Inflammatory macrophage treated with lipopolysaccharide for 1 hour (primary cell): Measurements from ENCODE around the gene GAB3.
A peak's percentile ranks its signal among the peaks of the same experiment; 100 is the strongest.

ENCODE experiments used
- DNase-seq, 2 donors: peaks; one replicate each; pipeline ENCODE4 v3.0.0-alpha.2; 2020 to 2022

Gene GAB3, protein sequence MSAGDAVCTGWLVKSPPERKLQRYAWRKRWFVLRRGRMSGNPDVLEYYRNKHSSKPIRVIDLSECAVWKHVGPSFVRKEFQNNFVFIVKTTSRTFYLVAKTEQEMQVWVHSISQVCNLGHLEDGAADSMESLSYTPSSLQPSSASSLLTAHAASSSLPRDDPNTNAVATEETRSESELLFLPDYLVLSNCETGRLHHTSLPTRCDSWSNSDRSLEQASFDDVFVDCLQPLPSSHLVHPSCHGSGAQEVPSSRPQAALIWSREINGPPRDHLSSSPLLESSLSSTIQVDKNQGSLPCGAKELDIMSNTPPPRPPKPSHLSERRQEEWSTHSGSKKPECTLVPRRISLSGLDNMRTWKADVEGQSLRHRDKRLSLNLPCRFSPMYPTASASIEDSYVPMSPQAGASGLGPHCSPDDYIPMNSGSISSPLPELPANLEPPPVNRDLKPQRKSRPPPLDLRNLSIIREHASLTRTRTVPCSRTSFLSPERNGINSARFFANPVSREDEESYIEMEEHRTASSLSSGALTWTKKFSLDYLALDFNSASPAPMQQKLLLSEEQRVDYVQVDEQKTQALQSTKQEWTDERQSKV

DNA sequence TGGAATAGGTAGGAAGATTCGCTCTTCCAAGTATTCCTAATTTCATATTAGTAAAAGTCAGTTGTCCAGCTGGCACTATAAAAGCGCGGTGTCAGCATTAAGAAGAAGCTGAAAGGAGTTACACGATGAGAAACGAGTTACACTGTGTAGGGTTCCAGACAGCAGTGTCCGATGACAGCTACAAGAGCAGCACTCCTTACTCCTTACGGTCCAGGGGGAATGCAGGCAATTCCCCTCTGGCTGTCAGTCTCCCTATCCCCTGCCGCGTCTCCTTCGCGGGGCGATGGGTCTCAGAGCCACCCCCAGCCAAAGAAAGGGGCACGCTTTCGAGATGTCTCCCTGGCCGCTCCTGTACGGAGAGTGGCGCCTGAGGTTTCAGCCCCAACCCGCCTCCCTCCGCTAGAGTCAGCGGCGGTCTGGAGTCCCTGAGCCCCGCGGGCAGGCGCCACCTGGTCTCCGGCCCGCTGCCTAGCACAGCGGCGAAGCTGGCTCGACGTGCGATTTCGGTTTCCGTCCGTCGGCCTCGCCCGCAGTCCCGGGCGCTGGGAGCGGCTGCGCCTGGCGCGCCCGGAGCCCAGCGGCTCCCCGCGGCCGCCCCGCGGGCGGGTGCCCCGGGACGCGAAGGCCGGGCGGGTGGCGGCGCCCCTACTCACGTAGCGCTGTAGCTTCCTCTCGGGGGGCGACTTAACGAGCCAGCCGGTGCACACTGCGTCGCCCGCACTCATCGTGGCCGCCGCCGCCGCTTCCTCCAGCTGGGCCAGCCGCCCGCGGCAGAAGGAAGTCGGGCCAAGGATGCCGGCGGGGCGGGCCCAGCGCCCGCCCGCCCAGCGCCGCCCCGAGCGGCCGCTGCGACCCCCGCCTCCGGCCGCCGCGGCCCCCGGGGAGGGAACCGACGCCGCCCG lies at the start of gene GAB3:
Gene GAB3 (minus strand): TSS at position 777 of the 902 bp plus-strand sequence. CDS start 52 bp downstream, at position 725.
- peak in 1 of 2 donors; percentile 27 for DNase-seq

DNA sequence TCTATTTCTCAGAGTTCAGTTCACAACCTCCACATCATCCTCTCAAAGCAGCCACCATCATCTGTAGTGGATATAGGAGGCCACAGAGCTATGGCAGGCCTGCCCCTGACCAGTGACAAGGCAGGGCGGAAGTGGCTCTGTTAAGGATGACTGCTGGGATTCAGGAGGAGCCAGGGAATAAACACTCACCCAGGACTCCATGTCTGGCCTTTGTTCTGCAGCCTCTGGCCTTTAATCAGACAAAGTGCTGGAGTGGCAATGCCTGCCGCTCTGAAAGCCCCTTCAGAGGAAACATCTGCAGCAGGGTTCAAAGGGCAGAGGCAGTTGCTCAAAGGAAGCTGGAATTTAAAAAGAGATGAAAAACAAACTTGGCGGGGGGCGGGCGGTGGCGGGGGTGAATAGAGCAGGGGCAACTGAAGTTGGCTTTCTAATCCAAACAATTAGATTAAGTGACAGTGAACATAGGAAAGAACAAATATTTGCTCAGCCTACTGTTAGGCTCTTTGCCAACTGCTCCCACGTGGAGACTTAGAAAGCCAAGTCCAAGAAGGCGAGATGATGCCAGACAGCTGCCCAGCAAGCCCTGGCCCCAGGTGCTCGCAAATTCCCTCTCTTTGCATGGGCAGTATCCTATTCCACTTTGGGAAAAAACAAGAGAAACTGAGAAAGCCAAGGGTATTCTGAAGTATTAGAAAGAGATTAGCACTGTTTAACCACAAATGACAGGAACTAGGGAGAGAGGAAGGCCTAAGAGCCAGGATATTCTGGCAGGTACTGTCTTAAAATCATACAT lies 48.9 kb upstream of the GAB3 start:
- no peak for DNase-seq

DNA sequence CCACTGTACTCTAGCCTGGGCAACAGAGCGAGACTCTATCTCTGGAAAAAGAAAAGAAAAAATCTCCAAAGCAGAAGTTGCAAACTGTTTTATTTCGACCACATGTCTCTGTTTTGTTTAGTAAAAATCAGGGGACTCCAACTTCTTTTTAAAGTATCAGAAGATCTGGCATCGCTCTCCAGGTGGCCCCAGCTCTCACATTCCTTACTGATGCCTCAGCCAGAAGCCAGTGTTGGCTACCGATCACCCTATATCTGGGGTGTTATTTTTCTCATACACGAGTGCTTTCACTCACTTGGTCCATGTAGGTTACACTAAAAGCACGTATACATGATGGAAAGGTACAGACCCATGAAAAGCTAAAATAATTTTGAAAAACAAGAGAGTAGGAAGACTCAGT lies 46.1 kb upstream of the GAB3 start:
- DNase-seq, result no peak

DNA sequence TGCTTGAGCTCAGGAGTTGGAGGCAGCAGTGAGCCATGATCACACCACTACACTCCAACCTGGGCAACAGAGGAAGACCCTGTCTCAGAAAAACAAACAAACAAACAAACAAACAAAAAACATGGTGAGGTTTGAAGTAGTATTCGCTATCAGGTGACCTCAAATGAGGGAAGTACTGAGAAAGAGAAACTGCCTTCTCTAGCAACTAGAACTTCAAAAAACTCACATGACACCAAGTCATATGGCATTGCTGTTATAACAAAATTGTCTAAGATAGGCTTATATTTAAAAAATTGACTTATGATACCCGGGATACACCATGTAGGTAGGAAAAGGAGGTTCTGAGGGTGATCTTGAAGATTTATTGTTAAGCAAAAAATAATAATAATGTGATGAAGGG lies 44.1 kb upstream of the GAB3 start:
- DNase-seq, result peak; percentile 44 to 69

DNA sequence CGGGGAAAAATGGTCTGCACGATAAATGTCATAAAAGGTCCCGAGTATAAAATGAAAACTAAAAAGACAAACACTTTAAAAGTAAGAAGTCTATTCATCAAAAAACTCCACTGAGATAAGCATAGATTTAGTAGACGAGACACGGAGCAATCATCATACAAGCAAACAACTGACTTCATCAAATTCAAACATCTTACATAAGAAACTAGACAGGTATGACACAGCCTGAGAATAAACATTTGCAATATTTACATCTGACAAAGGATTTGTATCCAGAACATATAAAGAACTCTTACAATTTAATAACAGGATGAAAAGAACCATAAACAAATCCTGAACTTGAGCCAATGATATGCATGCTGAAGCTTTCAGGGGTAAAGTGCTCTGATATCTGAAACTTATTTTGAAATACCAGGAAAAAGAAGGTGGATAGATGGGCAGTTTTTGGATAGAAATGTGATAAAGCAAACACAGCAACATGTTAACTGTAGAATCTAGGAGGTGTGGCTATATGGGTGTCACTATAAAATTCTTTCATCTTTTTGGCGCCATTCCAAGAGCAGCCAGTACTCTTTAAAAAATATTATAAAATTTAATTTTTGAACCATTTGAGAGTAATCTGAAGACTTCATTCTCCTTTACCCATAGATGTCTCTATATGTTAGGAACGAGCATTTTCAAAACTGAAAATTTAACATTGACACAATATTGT lies 42.4 kb upstream of the GAB3 start:
- no peak for DNase-seq

DNA sequence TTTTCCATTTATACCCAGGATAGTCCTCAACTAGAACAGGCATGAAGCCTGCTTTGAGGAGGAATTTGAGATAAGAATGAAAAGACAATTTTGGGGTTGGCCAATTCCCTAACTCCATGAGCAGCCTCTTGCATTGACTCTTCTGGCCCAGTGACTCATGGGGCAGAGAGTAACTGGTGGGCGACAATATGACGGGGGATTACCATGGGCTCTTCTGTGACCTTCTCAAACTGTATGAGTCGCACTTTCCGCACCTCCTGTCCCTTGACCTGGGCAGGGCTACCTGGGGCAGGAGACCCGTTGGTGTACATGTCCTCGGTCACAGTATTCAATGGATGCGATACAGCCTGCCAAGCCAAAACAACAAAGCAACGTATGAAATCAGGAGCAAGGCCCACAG lies 41.1 kb upstream of the GAB3 start:
- peak in 1 of 2 donors; percentile 44 for DNase-seq

DNA sequence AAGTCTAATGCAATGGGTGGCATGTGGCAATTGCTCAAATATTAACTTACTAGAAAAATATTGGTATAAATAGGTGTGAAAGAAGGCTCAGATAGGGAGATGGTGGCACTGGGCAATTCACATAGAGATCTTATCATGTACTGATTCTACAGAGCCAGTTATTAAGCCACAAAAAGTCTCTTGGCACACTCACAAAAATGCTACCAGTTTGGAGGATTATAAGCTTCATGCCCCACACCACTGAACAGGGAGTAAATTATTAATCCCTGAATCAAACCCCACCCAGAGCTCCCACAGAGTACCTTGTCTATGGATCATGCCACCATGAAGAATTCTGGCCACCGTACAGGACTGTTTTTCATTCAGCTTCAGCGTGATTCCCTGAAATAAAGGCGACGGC lies 40.6 kb upstream of the GAB3 start:
- DNase-seq, result no peak

DNA sequence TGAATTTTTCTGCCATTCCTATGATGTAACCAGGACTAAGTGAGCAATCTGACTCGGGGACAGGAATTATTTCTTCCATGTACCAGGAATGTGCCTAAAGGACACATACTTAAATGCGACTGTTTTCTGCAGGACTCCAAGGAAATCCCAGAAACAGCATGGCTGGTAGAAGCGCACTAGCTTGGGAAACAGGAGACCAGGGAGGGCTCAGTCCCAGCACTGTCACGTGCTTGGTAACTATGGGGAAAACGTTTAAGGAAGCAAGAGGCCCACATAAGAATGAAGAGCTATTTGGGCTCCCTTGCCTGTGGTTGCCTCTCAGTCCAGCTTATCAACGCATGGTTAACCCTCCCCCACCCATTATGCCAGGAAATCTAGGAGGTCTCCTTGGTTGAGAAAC lies 34.8 kb upstream of the GAB3 start:
- DNase-seq, result no peak

DNA sequence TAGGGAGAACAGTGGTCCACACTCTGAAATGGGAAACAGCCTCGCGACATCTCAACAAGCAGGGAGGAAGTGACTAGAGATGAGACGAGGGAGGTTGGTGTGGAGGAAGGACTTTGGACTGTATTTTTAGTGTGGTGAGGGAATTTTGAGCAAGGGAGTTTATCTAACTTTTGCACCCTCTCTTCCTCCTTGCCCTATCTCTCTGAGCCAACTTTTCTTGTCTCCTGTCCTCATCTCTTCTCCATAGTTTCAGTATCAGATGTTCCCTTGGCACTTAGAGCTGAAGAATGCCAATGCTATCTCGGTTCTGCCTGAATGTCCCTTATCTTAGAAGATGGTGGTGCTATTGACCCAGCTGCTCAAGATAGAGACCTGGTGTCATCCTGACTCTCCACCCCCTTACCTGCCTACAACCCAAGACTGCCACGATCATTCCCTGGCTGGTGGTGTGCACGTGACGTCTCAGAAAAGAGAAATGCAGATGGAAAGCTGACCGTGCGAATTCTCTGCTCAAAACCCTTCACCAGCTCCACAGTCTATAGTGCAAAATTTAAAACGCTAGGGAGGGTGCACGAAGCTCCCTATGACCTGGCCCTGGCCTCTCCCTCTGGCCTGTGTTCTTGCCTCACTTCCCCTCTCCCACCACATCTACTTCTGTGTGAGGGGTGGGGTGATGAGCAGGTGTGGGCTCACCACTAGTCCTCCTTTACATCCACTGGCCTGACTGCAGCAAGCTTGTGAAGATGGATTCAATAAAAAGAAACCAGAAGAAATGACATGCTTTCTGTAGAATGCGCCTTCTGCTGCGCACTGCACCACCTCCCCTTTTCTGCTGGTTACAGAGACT lies 33.5 kb upstream of the GAB3 start:
- no peak for DNase-seq

DNA sequence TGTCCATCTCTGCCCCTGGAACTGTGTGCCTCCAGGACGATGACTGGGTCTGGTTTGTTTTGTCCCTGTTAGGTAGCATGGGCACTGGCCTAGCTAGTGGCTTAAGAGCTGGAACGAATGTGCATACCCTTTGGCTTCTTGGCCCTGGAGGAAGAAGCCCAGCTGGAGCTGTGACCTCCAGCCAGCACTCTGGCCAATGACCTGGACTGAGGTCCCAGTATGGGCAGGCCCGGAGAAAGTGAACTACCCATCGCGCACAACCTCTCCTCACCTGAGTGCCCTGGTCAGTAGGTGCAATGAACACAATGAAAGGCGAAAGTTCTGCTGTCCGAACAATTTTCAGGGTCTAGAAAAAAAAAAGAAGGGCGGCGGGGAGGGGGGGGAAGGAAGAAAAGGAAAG lies 30.1 kb upstream of the GAB3 start:
- DNase-seq, result no peak

DNA sequence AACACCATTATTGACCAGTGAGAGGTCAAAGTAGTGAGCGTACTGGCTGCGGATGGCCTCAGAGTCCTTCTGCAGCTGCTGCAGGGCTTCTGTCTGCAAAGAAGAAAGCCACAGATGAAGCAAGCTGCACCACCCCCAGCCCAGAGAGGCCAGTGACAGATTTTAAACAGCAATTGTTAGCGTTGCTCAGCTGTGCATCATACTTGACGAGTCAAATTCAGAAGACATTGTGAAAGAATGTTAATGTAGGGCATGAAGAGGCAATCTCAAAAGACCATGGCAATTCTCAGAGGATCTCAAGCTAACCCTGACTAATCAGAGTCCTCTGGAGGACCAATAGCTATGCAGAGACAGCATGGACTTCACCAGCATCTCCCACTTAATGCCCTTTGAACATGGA lies 28.4 kb upstream of the GAB3 start:
- no peak for DNase-seq

DNA sequence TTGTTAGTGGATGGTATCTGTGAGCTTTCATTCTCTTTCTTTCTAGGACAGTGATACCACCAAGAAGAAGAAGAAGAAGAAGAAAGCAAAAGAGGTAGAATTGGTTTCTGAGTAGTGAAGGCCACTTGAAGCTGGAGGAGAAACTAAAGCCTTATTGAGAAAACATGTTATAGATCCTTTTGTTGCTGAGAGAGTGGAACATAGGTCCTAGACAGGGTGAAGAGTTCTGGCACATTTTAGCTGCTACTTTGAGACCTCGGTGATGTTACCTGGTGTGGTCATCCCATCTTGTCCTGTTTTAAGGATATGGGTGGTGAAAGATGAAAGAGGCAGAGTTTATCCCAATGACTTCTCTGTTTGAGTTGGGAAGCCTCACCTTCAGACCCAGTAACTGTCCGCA lies 25.9 kb upstream of the GAB3 start:
- DNase-seq, result no peak

DNA sequence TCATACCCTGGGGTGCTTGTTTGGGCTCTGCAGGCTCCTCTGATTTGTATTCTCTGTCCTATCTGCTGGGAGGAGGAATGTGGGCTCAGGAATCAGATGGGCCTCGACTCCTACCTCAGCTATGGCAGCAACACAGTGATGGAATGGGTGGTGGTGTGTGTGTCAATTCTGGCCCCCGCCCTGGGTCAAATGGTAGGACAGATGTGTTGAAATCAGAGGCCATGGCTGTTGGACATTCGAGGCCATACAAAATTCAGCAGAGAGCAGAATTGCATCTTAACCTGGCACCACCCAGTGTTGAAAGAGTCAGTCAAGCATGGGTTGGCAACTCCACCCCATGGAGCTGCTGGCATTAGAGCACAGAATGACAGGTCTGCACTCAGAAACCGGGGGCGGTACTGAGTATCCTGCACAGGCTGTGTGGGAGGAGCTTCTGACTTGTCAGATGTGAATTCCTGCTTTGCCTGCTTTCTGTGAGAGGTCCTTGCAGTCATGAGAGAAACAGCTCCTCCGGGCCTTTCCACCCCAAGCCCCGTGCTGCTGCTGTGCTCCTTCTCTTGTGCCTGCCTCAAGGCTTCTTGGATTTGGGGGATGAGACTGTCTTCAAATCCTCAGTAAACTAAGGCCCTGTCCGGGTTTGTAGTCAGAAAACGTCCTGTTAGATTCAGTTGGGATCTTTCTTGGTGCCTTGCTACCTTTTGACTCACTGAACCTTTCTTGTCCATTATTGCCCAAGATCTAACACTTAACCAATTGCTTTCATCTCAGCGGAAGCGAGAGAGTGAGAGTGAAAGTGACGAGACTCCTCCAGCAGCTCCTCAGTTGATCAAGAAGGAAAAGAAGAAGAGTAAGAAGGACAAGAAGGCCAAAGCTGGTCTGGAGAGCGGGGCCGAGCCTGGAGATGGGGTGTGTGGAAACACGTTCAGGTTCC lies 24.8 kb upstream of the GAB3 start:
- DNase-seq, result peak; percentile 60 to 81

DNA sequence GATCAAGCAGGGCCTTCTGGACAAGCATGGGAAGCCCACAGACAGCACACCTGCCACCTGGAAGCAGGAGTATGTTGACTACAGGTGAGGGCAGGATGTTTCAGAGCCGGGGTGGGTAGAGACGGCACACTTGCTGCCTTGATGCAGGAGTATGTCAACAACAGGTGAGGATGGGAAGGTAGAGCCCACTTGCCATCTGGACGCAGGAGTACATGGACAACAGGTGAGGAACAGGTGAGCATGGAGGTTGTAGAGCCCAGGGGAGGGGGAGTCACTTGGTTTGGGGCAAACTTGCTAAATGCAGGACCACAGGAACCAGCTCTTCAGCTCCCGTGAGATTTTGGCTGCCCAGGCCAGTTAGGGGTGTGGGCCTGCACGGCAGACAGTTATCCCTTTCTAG lies 23.7 kb upstream of the GAB3 start:
- DNase-seq, result no peak

DNA sequence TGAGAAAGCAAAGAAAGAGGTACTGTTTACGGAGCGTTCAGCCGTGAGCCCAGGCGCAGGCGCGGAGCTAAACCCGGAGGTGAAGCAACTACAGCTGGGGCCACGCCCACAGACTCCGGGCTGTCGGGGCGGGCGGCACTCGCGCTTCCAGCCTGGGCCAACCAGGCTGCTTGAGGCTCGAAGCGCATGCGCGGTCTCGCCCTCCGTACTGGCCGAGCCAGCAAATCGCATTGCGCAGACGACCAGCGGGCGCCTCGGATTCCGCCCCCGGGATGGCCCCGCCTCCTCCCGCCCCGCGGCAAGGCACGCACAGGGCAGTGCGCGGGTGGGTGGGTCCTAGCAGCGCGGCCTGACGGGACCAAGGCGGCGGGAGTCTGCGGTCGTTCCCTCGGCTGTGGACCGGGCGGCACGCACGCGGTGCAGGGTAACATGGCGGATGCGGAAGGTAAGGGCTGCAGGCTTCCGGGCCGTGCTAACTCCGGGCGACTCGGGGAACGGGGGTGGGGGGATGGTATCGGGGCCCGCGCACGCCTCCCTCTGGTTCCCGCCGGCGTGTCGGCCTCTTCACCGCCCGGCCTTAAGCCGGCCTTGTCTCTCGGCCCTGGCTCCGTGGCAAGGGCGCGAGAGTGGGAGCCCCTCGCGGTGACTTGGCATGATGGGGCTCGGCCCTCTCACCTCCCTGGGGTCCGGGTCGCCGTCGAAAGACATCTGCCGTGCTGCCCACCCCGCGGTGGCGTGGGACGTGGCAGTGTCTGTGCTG lies 11.8 kb upstream of the GAB3 start, which contains the start of gene DKC1:
Gene DKC1 (plus strand): TSS at position 328 of the 760 bp plus-strand sequence. CDS start 102 bp downstream, at position 430.
- peak; percentile 88 to 91 for DNase-seq

DNA sequence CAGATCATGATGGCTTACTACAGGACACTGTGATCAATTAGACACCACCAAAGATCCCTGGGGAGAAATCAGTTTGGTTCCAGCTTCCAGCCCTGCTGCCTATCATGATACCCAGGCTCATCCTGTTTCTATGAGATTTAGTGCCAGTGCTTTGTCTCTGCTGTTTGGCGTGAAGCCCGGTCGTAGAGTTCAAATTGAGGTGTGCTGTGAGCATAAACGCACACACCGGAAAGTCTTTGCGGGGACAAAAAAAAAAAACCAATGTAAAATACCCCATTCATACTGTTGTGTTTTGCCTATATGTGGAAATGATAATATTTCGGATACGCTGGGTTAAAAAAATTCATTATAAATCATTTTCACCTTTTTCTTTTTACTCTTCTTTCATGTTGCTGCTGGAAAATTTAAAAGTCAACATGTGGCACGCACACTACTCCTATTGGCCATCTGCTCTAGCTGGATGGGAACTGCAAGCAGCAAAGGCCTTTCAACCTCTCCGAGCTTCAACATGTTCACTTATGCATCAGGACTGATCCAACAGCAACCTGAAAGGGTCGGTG lies 11.2 kb upstream of the GAB3 start:
- DNase-seq, result no peak

DNA sequence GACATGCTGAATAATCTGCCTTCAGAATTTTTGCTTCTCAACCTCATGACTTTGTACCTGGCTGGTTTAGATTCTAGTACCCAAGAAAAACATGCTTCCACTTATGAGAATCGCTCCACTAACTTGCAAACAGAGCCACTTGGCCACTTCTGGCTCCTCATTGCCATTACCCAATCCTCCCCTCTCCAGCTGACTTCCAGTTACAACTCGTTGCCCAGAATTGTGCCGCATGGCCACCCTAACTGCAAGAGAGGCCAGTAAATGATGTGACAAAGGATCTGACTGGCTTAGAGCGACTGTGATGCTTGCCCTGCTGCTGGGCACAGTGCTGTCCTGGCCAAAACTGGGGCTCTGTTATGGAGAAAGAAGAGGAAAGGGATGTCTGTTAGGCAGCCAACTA lies 7.8 kb upstream of the GAB3 start:
- DNase-seq, result no peak

DNA sequence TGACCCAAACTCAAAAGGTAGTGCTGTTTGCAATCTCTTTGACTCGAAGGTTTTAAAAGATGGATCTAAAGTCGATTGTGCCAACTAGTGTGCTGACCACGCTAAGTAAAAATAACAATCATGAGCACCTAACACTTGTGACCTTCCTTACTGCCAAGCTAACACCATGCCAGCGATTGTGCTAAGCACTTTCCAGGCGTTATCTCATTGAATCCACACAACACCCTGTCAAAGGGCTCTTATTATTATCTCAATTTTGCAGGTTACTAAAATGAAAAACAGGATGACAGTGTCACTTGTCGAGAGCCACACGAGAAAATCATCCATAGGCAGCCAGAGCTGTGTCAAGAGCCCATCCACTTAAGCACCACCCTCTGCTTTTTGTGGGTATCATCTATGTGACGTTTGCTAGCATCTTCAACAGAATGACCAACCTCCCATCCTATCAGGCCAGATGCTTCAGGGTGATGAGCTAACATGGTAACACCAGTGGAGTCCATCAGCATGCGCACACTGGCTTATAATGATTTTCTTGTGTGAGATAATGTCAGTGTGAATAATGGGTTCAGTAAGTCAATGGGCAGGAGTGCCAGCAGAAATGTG lies 893 bp upstream of the GAB3 start:
- no peak for DNase-seq
